GM13976 (cell line): Measurements from ENCODE around the gene ICAM1.

Experiments used
- DNase-seq: peaks from one replicate; pipeline ENCODE4 v3.0.0; 2012; ENCODE audit warnings: low spot score
- in situ Hi-C: fragments of 300-500 bp; cut with MboI; formaldehyde crosslinking; loops from one replicate; pipeline ENCODE4 v1.12.0; 2022; ENCODE audit warnings: low sequenced_read_pairs, mixed read lengths, inconsistent platforms; ENCODE audit not compliant: unreplicated experiment
- TF ChIP-seq, protein P1 (sequence below): IDR thresholded peaks from 2 replicates; pipeline ENCODE4 v1.5.1; 2012; ENCODE audit warnings: borderline replicate concordance, mild to moderate bottlenecking; ENCODE audit not compliant: insufficient read depth; ENCODE audit errors: extremely low read depth, missing control alignments, control extremely low read depth

Gene ICAM1

DNA sequence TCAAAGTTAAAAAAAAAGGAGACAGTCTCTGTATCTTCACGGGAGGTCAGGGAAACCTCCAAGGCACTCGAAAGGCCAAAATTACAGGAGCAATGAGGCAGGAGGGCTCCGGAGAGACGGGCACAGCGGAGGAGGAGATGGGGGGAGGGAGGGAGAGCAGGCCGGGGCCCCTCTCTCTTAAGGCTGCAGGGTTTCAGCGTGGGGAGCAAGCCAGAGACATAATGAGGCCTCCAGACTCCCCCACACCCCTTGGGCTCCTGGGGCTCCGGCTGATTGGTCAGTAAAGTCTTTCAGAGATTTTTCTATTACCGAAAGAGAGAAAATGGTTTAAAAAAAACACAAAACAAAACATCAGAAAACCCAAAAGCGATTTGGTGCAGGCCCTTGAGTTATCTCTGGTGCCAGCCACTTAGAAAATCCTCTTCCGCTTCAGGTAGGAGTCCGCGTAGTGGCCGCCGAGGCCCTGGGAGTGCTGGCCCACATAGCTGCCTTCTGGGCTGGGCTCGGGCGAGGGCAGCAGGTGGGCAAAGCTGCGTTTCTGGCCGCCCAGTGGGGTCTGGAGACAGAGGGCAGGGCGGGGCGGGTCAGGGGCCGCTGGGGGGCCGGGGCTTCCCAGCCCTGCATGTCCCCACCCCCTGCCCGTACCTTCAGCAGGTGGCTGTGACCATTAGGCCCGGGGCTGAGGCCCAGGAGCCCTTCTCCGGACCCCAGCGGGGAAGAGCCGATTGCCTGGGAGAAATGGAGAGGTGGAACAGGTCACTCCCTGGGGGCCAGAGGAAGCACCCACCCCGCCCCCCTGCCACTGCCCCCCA lies 46.3 kb downstream of the ICAM1 start:
- in situ Hi-C loops: no loop called here
- no peak for DNase-seq
- TF ChIP-seq, protein P1, sequence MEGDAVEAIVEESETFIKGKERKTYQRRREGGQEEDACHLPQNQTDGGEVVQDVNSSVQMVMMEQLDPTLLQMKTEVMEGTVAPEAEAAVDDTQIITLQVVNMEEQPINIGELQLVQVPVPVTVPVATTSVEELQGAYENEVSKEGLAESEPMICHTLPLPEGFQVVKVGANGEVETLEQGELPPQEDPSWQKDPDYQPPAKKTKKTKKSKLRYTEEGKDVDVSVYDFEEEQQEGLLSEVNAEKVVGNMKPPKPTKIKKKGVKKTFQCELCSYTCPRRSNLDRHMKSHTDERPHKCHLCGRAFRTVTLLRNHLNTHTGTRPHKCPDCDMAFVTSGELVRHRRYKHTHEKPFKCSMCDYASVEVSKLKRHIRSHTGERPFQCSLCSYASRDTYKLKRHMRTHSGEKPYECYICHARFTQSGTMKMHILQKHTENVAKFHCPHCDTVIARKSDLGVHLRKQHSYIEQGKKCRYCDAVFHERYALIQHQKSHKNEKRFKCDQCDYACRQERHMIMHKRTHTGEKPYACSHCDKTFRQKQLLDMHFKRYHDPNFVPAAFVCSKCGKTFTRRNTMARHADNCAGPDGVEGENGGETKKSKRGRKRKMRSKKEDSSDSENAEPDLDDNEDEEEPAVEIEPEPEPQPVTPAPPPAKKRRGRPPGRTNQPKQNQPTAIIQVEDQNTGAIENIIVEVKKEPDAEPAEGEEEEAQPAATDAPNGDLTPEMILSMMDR: no peak

DNA sequence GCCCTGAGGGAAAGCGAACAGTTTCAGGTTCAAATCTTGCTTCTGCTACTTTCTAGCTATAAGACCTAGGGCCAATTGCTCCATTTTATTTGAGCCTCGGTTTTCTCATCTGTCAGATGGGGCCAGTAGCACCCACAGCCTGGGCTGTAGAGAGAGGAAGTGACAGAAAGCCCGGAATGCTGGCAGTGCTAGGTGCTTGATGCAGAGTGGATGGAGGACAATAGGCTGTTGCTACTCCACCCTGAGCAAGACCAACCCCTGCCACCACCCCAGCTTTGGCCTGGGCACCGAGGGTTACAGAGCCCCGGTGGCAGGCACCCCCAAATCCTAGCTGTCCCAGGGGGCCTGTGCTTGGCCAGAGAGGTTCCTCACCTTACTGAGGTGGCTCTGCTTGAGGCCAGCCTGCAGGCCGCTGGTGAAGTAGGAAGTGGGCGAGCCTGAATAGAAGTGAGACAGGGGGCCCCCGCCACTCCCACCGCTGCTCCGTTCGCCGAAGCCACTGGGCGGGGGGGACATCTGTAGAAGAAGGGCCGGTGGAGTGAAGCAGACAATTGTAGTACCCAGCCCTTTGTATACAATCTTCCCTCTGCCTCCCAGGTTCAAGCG lies 47.0 kb downstream of the ICAM1 start:
- DNase-seq: no peak
- in situ Hi-C loops: no loop called here
- TF ChIP-seq, protein P1: no peak

DNA sequence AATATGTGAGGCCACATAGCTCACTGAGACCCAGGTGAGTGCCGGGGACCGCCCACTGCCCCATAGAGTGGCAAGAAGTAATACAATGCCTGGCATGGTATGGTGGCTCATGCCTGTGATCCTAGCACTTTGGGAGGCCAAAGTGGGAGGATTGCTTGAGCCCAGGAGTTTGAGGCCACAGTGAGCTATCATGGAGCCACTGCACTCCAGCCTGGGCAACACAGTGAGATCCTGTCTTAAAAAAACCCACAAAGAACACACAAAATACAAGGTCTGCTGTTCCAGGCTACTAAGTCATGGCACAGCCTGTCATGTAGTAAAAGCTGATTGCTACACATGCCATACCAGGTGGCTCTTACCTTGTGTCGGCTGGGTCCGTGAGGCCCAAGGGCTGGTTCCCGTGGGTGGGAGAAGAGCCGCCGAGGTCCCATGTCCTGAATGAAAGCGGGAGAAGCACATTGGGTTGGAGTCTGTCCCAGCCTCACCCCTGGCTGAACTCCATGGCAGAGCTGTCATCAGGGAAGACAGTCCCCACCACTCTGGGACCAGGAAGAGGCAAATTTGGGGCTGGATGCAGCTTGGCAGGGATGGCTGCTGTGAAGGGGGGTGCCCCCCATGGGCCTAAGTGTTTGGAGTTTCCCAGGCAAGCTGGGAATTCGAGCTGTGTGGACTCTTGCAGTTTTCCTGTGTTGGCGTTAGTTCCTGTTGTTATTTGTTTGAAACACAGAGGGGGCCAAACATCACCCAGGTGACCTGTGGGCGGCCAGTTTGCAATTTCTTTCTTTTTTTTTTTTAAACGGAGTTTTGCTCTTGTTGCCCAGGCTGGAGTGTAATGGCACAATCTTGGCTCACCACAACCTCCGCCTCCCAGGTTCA lies 48.1 kb downstream of the ICAM1 start:
- in situ Hi-C loops: no loop called here
- no peak for DNase-seq
- TF ChIP-seq, protein P1: no peak

DNA sequence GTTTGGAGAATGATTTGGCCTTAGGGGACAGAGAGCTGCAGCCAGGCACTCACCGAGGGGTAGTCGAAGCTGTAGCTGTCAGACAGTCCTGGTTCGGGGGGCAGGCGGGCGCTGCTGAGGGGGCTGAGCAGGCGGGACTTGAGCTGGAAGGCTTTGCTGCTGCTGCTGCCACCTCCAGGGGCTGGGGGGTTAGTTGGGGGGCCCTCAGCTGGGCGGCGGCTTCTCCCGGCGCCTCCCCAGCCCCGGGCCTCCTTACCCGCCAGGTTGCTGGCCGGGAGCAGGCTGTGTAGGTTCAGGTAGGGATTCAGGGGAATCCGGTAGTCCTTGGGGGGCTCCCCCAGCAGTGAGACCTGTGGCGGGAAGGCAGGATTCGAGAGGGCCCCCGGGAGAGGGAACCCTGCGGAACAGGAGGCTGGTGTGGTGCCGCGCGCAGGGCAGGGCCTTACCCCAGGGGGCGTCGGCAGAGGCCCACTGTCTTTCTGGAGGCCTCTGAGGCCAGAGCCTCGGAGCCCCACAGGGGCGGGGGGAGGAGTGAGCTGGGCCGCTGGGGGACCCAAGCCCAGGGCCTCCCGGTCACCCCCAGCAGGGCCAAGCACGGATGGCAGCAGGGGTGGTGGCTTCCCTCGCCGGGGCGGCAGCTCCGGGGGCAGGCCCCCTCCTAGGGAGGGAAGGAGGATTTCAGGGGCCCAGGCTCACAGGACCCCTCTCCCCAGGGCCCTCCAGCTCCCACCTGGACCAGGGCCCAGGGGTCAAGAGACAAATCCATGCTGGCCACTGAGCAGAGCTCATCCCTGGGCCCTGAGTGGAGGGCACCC lies 49.9 kb downstream of the ICAM1 start:
- TF ChIP-seq, protein P1: no peak
- DNase-seq: no peak
- in situ Hi-C loops: no loop called here

DNA sequence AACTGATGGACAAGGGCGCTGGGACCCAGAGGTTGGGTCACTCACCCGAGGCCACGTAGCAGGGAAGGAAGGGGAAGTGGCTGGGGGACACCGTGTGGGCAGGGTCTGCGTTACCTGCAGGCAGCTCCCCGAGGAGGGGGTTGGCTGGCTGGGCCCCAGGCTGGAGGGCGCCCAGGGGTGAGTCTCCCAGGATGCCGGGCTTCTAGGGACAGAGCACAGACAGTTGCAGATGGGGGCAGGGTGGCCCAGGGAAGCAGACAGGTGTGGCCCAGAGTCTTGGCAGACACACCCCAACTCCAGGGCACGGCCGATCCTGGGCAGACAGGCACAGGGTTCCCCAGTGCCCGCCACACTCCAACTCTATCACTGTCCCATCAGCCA lies 50.5 kb downstream of the ICAM1 start:
- in situ Hi-C loops: no loop called here
- DNase-seq: no peak
- TF ChIP-seq, protein P1: no peak
